Sigmoid colon (tissue), 4 donors: ENCODE measurements around the gene FPR2.

Experiments used
- CTCF ChIP-seq, 4 experiments: fragments of 450-650 bp in 3 of 4; fragments of 200-600 bp in 1 of 4; IDR thresholded peaks; one replicate each; pipeline ENCODE4 v1.5.1; 2016 to 2019; ENCODE audit warnings: antibody characterized with exemption in 4 of 4, mild to moderate bottlenecking in 3 of 4, moderate library complexity in 2 of 4
- EP300 ChIP-seq, 4 donors: sonication (generic); formaldehyde crosslinking; IDR thresholded peaks; one replicate each; pipeline ENCODE4 v1.6.1; 2017; ENCODE audit warnings: antibody characterized with exemption in 4 of 4
- POLR2A ChIP-seq, 2 donors: fragments of 450-650 bp; IDR thresholded peaks; one replicate each; pipeline ENCODE4 v1.6.1; 2016; ENCODE audit warnings: antibody characterized with exemption in 2 of 2, mild to moderate bottlenecking in 2 of 2, moderate library complexity in 2 of 2
- POLR2AphosphoS5 ChIP-seq, 4 donors: sonication (generic); formaldehyde crosslinking; IDR thresholded peaks; one replicate each; pipeline ENCODE4 v1.6.1; 2017; ENCODE audit warnings: antibody characterized with exemption in 4 of 4

- no peak for TF ChIP-seq POLR2A (IDR thresholded peaks at IDR 0.05)
- no peak for TF ChIP-seq CTCF (IDR thresholded peaks at IDR 0.05)
- TF ChIP-seq POLR2AphosphoS5 (IDR thresholded peaks at IDR 0.05) = no peak
- peak in 1 of 4 donors; percentile 4 for TF ChIP-seq EP300 (IDR thresholded peaks at IDR 0.05)
These were observed 10.6 kb downstream of the FPR2 start for GRCh38 chr19:51771376-51772130.
